NCI-H526 treated with DMSO at 0.1 percent for 48 hours (cell line): ENCODE measurements around the gene SRSF3.
A peak's percentile ranks its signal among the peaks of the same experiment; 100 is the strongest.
"Not testable (repeated sequence)": the region's sequence is repeated elsewhere in the genome, so short reads cannot be mapped to it uniquely, and the experiment has no call there.

ENCODE experiments used
- DNase-seq: peaks from one replicate; lab custom pipeline; 2025; lab: John Stamatoyannopoulos, UW

Gene SRSF3

DNA sequence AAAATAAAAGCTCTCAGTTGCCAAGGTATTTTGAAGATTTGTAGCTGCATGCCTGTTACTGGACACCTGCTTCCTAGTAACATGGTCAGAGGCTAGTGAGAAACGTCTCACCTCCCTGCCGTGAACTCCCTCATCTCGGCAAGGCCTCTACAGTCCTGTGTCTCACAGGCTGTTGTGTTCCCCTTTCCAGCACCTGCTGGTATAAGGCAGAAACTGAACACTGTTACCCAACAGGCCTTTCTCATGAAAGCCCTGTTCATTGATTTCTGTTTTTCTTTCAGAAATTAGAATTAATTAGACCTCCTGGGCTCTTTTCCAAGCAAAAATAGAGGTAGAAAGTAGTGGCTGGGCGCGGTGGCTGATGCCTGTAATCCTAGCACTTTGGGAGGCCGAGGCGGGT is 17.6 kb upstream of the SRSF3 start:
- no peak for DNase-seq

GRCh38 chr6:36577301-36577700 is 16.9 kb upstream of the SRSF3 start:
- DNase-seq = peak; percentile 98

- DNase-seq = no peak
Observed at GRCh38 chr6:36578030-36578429, 16.1 kb upstream of the SRSF3 start.

DNA sequence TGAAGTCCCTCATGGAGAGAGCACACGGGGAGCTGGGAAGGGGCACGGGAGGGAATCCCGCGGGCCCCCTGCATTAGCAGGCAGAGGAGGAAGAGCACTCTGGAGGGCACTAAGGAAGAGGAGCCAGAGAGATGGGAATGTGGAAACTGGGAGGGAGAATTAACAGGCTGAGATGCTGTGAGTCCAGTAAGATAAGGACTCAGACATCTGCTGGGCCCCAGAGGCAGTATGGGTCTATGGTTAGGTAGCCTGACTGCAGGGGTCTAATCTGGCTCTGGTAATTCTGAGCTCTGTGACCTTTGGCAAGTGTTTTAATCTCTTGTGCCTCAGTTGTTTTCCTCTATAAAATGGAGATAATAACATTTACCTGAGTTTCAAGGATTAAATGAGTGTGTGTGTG is 15.7 kb upstream of the SRSF3 start:
- no peak for DNase-seq

GRCh38 chr6:36580184-36580526 is 14.0 kb upstream of the SRSF3 start:
- DNase-seq = no peak

DNA sequence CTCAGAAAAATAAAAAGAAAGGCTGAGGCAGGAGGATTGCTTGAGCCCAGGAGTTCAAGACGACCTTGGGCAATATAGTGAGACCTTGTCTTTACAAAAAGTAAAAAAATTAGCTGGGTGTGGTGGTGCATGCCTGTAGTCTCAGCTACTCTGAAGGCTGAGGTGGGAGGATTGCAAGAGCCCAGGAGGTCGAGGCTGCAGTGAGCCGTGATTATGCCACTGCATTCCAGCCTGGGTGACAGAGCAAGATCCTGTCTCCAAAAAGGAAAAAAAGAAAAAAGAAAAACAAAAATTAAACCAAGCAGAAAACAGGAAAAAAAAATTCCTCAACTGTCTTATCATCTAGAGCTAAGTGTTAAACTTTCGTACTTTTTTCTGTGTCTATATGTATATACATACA is 12.4 kb upstream of the SRSF3 start:
- no peak for DNase-seq

DNA sequence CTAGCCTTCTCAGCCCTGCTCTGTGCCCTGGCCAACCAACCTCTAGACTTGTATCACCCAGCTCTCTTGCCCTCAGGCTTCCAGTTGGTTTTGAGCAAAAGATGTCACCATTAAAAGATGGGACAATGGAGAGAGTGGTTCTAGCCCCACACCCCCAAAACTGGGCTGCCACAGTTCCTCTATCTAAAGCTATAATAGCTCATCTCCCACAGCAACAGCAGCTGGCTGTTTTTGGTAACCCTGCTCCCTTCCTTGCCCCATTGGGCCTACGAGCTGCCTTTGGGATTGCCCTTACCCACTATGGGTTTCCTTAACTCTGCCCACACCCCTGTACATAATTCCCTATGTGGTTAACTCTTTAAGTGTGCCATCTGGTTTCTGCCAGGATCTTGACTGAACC is 7.6 kb upstream of the SRSF3 start:
- DNase-seq = no peak

DNA sequence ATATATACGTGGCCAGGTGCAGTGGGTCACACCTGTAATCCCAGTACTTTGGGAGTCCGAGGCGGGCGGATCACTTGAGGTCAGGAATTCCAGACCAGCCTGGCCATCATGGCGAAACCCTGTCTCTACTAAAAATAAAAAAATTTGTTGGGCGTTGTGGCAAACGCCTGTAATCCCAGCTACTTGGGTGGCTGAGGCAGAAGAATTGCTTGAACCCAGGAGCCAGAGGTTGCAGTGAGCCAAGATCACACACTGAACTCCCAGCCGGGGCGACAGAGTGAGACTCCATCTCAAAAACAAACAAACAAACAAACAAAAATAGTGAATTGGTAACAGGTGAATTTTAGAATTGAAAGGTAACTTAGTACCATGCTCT is 5.1 kb upstream of the SRSF3 start:
- not testable (repeated sequence) for DNase-seq

GRCh38 chr6:36590237-36590636 is 3.9 kb upstream of the SRSF3 start:
- DNase-seq = no peak

- DNase-seq = no peak
Observed at GRCh38 chr6:36592221-36592655, 1.9 kb upstream of the SRSF3 start.

GRCh38 chr6:36593569-36594028 is 563 bp upstream of the SRSF3 start:
- DNase-seq = peak; percentile 94

- peak; percentile 34 for DNase-seq
Observed at GRCh38 chr6:36594816-36595643, 868 bp downstream of the SRSF3 start.

- no peak for DNase-seq
Observed at GRCh38 chr6:36596356-36596755, 2.2 kb downstream of the SRSF3 start.

- no peak for DNase-seq
Observed at GRCh38 chr6:36597775-36598174, 3.6 kb downstream of the SRSF3 start.

DNA sequence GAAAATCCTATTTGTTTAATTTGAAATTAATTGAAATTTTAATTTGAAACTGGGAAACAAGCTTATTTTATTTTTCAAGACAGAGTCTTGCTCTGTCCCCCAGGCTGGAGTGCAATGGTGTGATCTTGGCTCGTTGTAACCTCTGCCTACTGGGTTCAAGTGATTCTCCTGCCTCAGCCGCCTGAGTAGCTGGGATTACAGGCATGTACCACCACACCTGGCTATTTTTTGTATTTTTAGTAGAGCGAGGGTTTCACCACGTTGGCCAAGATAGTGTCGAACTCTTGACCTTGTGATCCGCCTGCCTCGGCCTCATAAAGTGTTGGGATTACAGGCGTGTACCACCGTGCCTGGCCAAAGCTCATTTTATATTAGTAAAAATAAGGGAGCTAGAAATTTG is 4.2 kb downstream of the SRSF3 start:
- DNase-seq = no peak

GRCh38 chr6:36598739-36599318 is 4.7 kb downstream of the SRSF3 start:
- DNase-seq = no peak

GRCh38 chr6:36599791-36600209 is 5.6 kb downstream of the SRSF3 start:
- peak; percentile 51 for DNase-seq

GRCh38 chr6:36600564-36601146 is 6.5 kb downstream of the SRSF3 start:
- no peak for DNase-seq

DNA sequence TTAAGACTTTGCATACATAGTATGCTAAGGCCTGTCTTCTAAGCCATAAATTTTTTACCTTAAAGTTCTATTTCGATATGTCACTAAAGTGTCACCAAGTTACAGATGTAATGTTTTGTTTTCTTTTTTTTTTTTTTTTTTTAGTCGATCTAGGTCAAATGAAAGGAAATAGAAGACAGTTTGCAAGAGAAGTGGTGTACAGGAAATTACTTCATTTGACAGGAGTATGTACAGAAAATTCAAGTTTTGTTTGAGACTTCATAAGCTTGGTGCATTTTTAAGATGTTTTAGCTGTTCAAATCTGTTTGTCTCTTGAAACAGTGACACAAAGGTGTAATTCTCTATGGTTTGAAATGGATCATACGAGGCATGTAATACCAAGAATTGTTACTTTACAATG is 7.7 kb downstream of the SRSF3 start:
- not testable (repeated sequence) for DNase-seq

- no peak for DNase-seq
Observed at GRCh38 chr6:36603222-36604089, 9.3 kb downstream of the SRSF3 start.

GRCh38 chr6:36604090-36605060 is 10.2 kb downstream of the SRSF3 start:
- DNase-seq = no peak
